Measurements from ENCODE around the gene FMNL2. TPM values are rescaled to one million over a fixed set of nuclear protein-coding genes. Genes with fewer than 3 reads are reported as not detected.

Gene FMNL2
- polyA plus RNA-seq, 1 donor from 2014 or later, result 86.5 TPM

- peaks cover 39% of the 10 kb centered on the region for H3K79me2 ChIP-seq (replicated peaks; ENCODE audit: insufficient read depth, low read length)
- TF ChIP-seq REST (IDR thresholded peaks at IDR 0.05; ENCODE audit: borderline replicate concordance), result no peak
- TF ChIP-seq POLR2AphosphoS5 (IDR thresholded peaks at IDR 0.05), result no peak
- no peak for TF ChIP-seq SMC3 (conservative IDR thresholded peaks at IDR 0.05; ENCODE audit: poor library complexity)
- no peak for TF ChIP-seq EZH2 (IDR thresholded peaks at IDR 0.05; ENCODE audit: borderline replicate concordance, insufficient read depth, low read length, poor library complexity, severe bottlenecking)
- TF ChIP-seq CTCF (IDR thresholded peaks at IDR 0.05; ENCODE audit: poor library complexity, severe bottlenecking), result no peak
- no peak for TF ChIP-seq MXI1 (conservative IDR thresholded peaks at IDR 0.05; ENCODE audit: poor library complexity, severe bottlenecking)
- TF ChIP-seq TAF1 (IDR thresholded peaks at IDR 0.05; ENCODE audit: low read depth), result no peak
- TF ChIP-seq RAD21 (conservative IDR thresholded peaks at IDR 0.05), result no peak
- TF ChIP-seq EP300 (conservative IDR thresholded peaks at IDR 0.05; ENCODE audit: poor library complexity, severe bottlenecking), result no peak
Observed at GRCh38 chr2:152436148-152436547, 101.2 kb downstream of the FMNL2 start.

GRCh38 chr2:152437276-152438108 is 102.5 kb downstream of the FMNL2 start:
- H3K9me2 ChIP-seq (ENCODE audit: insufficient read depth, low read length), result no peaks in the 10 kb centered on the region
- TF ChIP-seq POLR2AphosphoS5 (IDR thresholded peaks at IDR 0.05), result peak; percentile 75
- no peak for TF ChIP-seq SMC3 (conservative IDR thresholded peaks at IDR 0.05; ENCODE audit: poor library complexity)
- TF ChIP-seq EZH2 (IDR thresholded peaks at IDR 0.05; ENCODE audit: borderline replicate concordance, insufficient read depth, low read length, poor library complexity, severe bottlenecking), result no peak
- H3K27ac ChIP-seq (ENCODE audit: low read length), result no peak overlapping the region
- no peaks in the 10 kb centered on the region for H3K36me3 ChIP-seq (ENCODE audit: insufficient read depth, low read length)
- H2AFZ ChIP-seq (ENCODE audit: low read depth, low read length), result no peak overlapping the region
- no peak overlapping the region for H3K4me2 ChIP-seq (ENCODE audit: low read length)
- H4K20me1 ChIP-seq (ENCODE audit: insufficient read depth), result no peaks in the 10 kb centered on the region
- H3K27me3 ChIP-seq (ENCODE audit: insufficient read depth, low read depth, low read length), result no peaks in the 10 kb centered on the region
- H3K4me3 ChIP-seq (ENCODE audit: low read length), result no peak overlapping the region
- H3K9ac ChIP-seq (ENCODE audit: low read length), result no peak overlapping the region
- no peaks in the 10 kb centered on the region for H3F3A ChIP-seq (ENCODE audit: insufficient read depth, low read length, poor library complexity, severe bottlenecking)
- no peaks in the 10 kb centered on the region for H3K9me3 ChIP-seq (ENCODE audit: low read length)
- H3K79me2 ChIP-seq (replicated peaks; ENCODE audit: insufficient read depth, low read length), result peaks cover 34% of the 10 kb centered on the region

More at GRCh38 chr2:152436148-152436547, 101.2 kb downstream of the FMNL2 start:
- H4K20me1 ChIP-seq (ENCODE audit: insufficient read depth), result no peaks in the 10 kb centered on the region
- H3K4me3 ChIP-seq (ENCODE audit: low read length), result no peak overlapping the region
- no peak overlapping the region for H3K9ac ChIP-seq (ENCODE audit: low read length)
- no peaks in the 10 kb centered on the region for H3K9me3 ChIP-seq (ENCODE audit: low read length)
- no peak overlapping the region for H2AFZ ChIP-seq (ENCODE audit: low read depth, low read length)
- H3K27ac ChIP-seq (ENCODE audit: low read length), result no peak overlapping the region
- no peaks in the 10 kb centered on the region for H3K9me2 ChIP-seq (ENCODE audit: insufficient read depth, low read length)
- H3K36me3 ChIP-seq (ENCODE audit: insufficient read depth, low read length), result no peaks in the 10 kb centered on the region
- no peaks in the 10 kb centered on the region for H3F3A ChIP-seq (ENCODE audit: insufficient read depth, low read length, poor library complexity, severe bottlenecking)
- no peak overlapping the region for H3K4me2 ChIP-seq (ENCODE audit: low read length)
- H3K27me3 ChIP-seq (ENCODE audit: insufficient read depth, low read depth, low read length), result no peaks in the 10 kb centered on the region
